IPS DF 4.7 (cell line): ENCODE measurements around the gene HACD3.
"Not testable (repeated sequence)": the region's sequence is repeated elsewhere in the genome, so short reads cannot be mapped to it uniquely, and the experiment has no call there.

ENCODE experiments used
- DNase-seq: peaks from one replicate; pipeline ENCODE4 v3.0.0-alpha.2; 2013; ENCODE audit warnings: low spot score; ENCODE audit errors: extremely low read depth

HACD3 gene

GRCh38 chr15:65547841-65548240 is 17.6 kb downstream of the HACD3 start:
- DNase-seq = no peak

GRCh38 chr15:65549288-65549687 is 19.0 kb downstream of the HACD3 start:
- not testable (repeated sequence) for DNase-seq

GRCh38 chr15:65550681-65551098 is 20.4 kb downstream of the HACD3 start:
- no peak for DNase-seq

- DNase-seq = no peak
Measured at GRCh38 chr15:65551183-65551582, 20.9 kb downstream of the HACD3 start.

GRCh38 chr15:65552851-65553250 is 22.6 kb downstream of the HACD3 start:
- DNase-seq = not testable (repeated sequence)

GRCh38 chr15:65553691-65554090 is 23.4 kb downstream of the HACD3 start:
- DNase-seq = no peak

- no peak for DNase-seq
Measured at GRCh38 chr15:65556622-65557021, 26.4 kb downstream of the HACD3 start.

- no peak for DNase-seq
Measured at GRCh38 chr15:65558336-65558735, 28.1 kb downstream of the HACD3 start.

- no peak for DNase-seq
Measured at GRCh38 chr15:65558997-65559760, 28.9 kb downstream of the HACD3 start.

GRCh38 chr15:65559941-65560340 is 29.7 kb downstream of the HACD3 start:
- no peak for DNase-seq

- no peak for DNase-seq
Measured at GRCh38 chr15:65561934-65562333, 31.7 kb downstream of the HACD3 start.

GRCh38 chr15:65569728-65570127 is 39.5 kb downstream of the HACD3 start:
- no peak for DNase-seq

- DNase-seq = no peak
Measured at GRCh38 chr15:65571971-65572370, 41.7 kb downstream of the HACD3 start.

- DNase-seq = no peak
Measured at GRCh38 chr15:65576664-65577063, 46.4 kb downstream of the HACD3 start.

GRCh38 chr15:65577129-65577996 is 47.1 kb downstream of the HACD3 start:
- no peak for DNase-seq

GRCh38 chr15:65578904-65579728 is 48.9 kb downstream of the HACD3 start:
- no peak for DNase-seq

- DNase-seq = no peak
Measured at GRCh38 chr15:65579762-65580161, 49.5 kb downstream of the HACD3 start.

- no peak for DNase-seq
Measured at GRCh38 chr15:65580287-65580686, 50.0 kb downstream of the HACD3 start.

GRCh38 chr15:65583701-65584100 is 53.4 kb downstream of the HACD3 start:
- no peak for DNase-seq

- no peak for DNase-seq
Measured at GRCh38 chr15:65584241-65584640, 54.0 kb downstream of the HACD3 start.

GRCh38 chr15:65587094-65587493 is 56.8 kb downstream of the HACD3 start:
- DNase-seq = no peak

- no peak for DNase-seq
Measured at GRCh38 chr15:65595960-65596359, 65.7 kb downstream of the HACD3 start.
